K562 (cell line): ENCODE data around the gene TWSG1. TPM values are rescaled to one million over a fixed set of nuclear protein-coding genes. Genes with fewer than 3 reads are reported as not detected.

ENCODE experiments used
- ATF7 ChIP-seq: fragments of 450-650 bp; IDR thresholded peaks from 2 replicates; pipeline ENCODE4 v1.7.1; 2014; ENCODE audit warnings: mild to moderate bottlenecking, moderate library complexity
- CC2D1A ChIP-seq: fragments of 450-650 bp; IDR thresholded peaks from 2 replicates; pipeline ENCODE4 v1.6.1; 2017; ENCODE audit warnings: mild to moderate bottlenecking
- CREM ChIP-seq: IDR thresholded peaks from 2 replicates; pipeline ENCODE4 v1.6.1; 2014; ENCODE audit warnings: antibody characterized with exemption, low read depth
- DACH1 ChIP-seq: fragments of 450-650 bp; IDR thresholded peaks from 2 replicates; pipeline ENCODE4 v1.6.1; 2018; ENCODE audit not compliant: partially characterized antibody
- HNRNPK ChIP-seq: fragments of 200-400 bp; formaldehyde crosslinking; IDR thresholded peaks from one replicate; pipeline ENCODE4 v1.6.1; 2018; ENCODE audit warnings: mild to moderate bottlenecking, low read depth, low read length; ENCODE audit not compliant: poor library complexity, severe bottlenecking
- KDM2B ChIP-seq: fragments of 250-450 bp; sonication (Bioruptor Pico); IDR thresholded peaks from 2 replicates; pipeline ENCODE4 v1.8.0; 2021; ENCODE audit warnings: mild to moderate bottlenecking, moderate library complexity
- MAZ ChIP-seq, 2 experiments: fragments of 450-650 bp in 1 of 2; sonication (generic) in 1 of 2; formaldehyde crosslinking; IDR thresholded peaks in 1 of 2; conservative IDR thresholded peaks in 1 of 2; 2 replicates each; pipeline versions ENCODE4 v1.4.0 to v1.5.0; 2020; ENCODE audit warnings: mild to moderate bottlenecking in 1 of 2, missing genetic modification reagents in 1 of 2
- MTA3 ChIP-seq: fragments of 450-650 bp; formaldehyde crosslinking; IDR thresholded peaks from 2 replicates; pipeline ENCODE4 v1.6.1; 2017; ENCODE audit warnings: mild to moderate bottlenecking, borderline replicate concordance
- NONO ChIP-seq, 2 experiments: fragments of 200-400 bp in 1 of 2; fragments of 450-650 bp in 1 of 2; formaldehyde crosslinking in 1 of 2; IDR thresholded peaks; 2 replicates each; pipeline ENCODE4 v1.6.1; 2017; ENCODE audit warnings: low read depth in 2 of 2, mild to moderate bottlenecking in 2 of 2, moderate library complexity in 2 of 2, low read length in 1 of 2
- PCBP1 ChIP-seq: fragments of 200-400 bp; formaldehyde crosslinking; IDR thresholded peaks from 2 replicates; pipeline ENCODE4 v1.6.1; 2018; ENCODE audit warnings: mild to moderate bottlenecking, low read depth, low read length; ENCODE audit not compliant: poor library complexity, severe bottlenecking
- POLR2A ChIP-seq: fragments of 450-650 bp; conservative IDR thresholded peaks from 2 replicates; pipeline ENCODE4 v1.6.1; 2016
- RBFOX2 ChIP-seq: fragments of 200-400 bp; formaldehyde crosslinking; IDR thresholded peaks from 2 replicates; pipeline ENCODE4 v1.6.1; 2017; ENCODE audit warnings: low read depth, mild to moderate bottlenecking, low read length, moderate library complexity
- REST ChIP-seq, 2 experiments: fragments of 450-650 bp; formaldehyde crosslinking in 1 of 2; IDR thresholded peaks; 2 replicates each; pipeline versions ENCODE4 v1.4.0 to v1.6.1; 2014 to 2020; ENCODE audit warnings: mild to moderate bottlenecking in 2 of 2, borderline replicate concordance in 1 of 2, low read depth in 1 of 2
- SIN3A ChIP-seq, 2 experiments: fragments of 150-350 bp in 1 of 2; IDR thresholded peaks; 2 replicates each; pipeline ENCODE4 v1.6.1; 2011 to 2016; ENCODE audit warnings: borderline replicate concordance in 2 of 2, low read depth in 2 of 2, low read length in 2 of 2, mild to moderate bottlenecking in 2 of 2, moderate library complexity in 2 of 2; ENCODE audit not compliant: control insufficient read depth in 1 of 2
- TBP ChIP-seq: optimal IDR thresholded peaks from 2 replicates; pipeline ENCODE3; 2011; ENCODE audit warnings: low read depth, low read length, improper control_type of control experiment
- TFAP4 ChIP-seq: sonication (generic); formaldehyde crosslinking; IDR thresholded peaks from 2 replicates; pipeline ENCODE4 v1.8.0; 2022; ENCODE audit warnings: missing genetic modification reagents, mild to moderate bottlenecking, moderate library complexity, borderline replicate concordance
- ZBTB7A ChIP-seq: IDR thresholded peaks from 2 replicates; pipeline ENCODE4 v1.6.1; 2011; ENCODE audit warnings: low read depth, mild to moderate bottlenecking, low read length, moderate library complexity, borderline replicate concordance; ENCODE audit not compliant: control insufficient read depth
- ZNF224 ChIP-seq: sonication (generic); formaldehyde crosslinking; IDR thresholded peaks from 2 replicates; pipeline ENCODE4 v1.8.0; 2022; ENCODE audit warnings: mild to moderate bottlenecking, missing genetic modification reagents
- ZNF584 ChIP-seq: fragments of 200-800 bp; sonication (Bioruptor generic); IDR thresholded peaks from 2 replicates; pipeline ENCODE4 v1.6.1; 2016; ENCODE audit warnings: low read depth, mild to moderate bottlenecking, missing genetic modification characterization, missing compliant biosample characterization
- polyA plus RNA-seq, 8 experiments: library from polyadenylated mRNA; depleted of rRNA in 4 of 8; stranded (reverse) in 5 of 8; unstranded in 3 of 8; fragments of >200 nt; fragmentation: Nextera tagmentation in 2 of 8; fragmentation: Illumina TruSeq in 1 of 8; extraction: Ambion mirVana in 2 of 8; extraction: Trizol in 1 of 8; gene quantifications; 2 replicates each; pipeline versions ENCODE4 v1.2.1 to v1.2.3, GENCODE V29; 2011 to 2014; ENCODE audit warnings: inconsistent platforms in 1 of 8, missing spikeins in 1 of 8
- total RNA-seq, 7 experiments: library from RNA; depleted of rRNA in 6 of 7; stranded (reverse); fragments of >200 nt in 6 of 7; fragmentation: Illumina TruSeq in 2 of 7; extraction: Trizol in 2 of 7; gene quantifications; 2 replicates each; pipeline versions ENCODE4 v1.2.1 to v1.2.3, GENCODE V29; 2011 to 2021; ENCODE audit warnings: low replicate concordance in 1 of 7

TWSG1 gene
- total and polyA plus RNA-seq, 9 of the 15 experiments (the other 6 are each of a cell fraction or from before 2014, with no cell fraction given): 10.4 to 37.2 (median 25.1) TPM

- TF ChIP-seq REST (IDR thresholded peaks at IDR 0.05; ENCODE audit: borderline replicate concordance) (peak; percentile 4; the same call in 1 of the 2 replicates), REST (CRISPR knock-in tag; IDR thresholded peaks at IDR 0.05; ENCODE audit: low read depth) (no peak; the same call in 1 of the 2 replicates), SIN3A (IDR thresholded peaks at IDR 0.05; ENCODE audit: borderline replicate concordance in 2 of 2, control insufficient read depth in 1 of 2, low read depth in 2 of 2, low read length in 2 of 2) (peak; percentile 70 to 89; a peak in 2 of 4 replicates), RBFOX2 (peak; percentile 82), ZNF224 (CRISPR knock-in tag) (no peak), MAZ (CRISPR knock-in tag; conservative IDR thresholded peaks at IDR 0.05 in 1 of 2, IDR thresholded peaks at IDR 0.05 in 1 of 2) (peak; percentile 83 to 91; a peak in 2 of 4 replicates), DACH1 (peak; percentile 29), CREM (peak; percentile 46; the same call in 1 of the 2 replicates), HNRNPK (peak; percentile 72), POLR2A (peak; percentile 67), NONO (IDR thresholded peaks at IDR 0.05; ENCODE audit: low read depth in 2 of 2, low read length in 1 of 2) (peak in 1 of 2 experiments; percentile 83; a peak in 2 of 4 replicates), ZNF584 (CRISPR knock-in tag) (no peak), TFAP4 (CRISPR knock-in tag) (peak; percentile 82), KDM2B (0 out of 2 replicates have a peak, but pooled peaks have one; percentile 73), MTA3 (0 out of 2 replicates have a peak, but pooled peaks have one; percentile 15), TBP (peak; percentile 27), ATF7 (no peak), CC2D1A (no peak), ZBTB7A (peak; percentile 96; the same call in 1 of the 2 replicates), PCBP1 (peak; percentile 93)
Measured at GRCh38 chr18:9334329-9334972, at the start of gene TWSG1 (continued).
